AG10803 (cell line): ENCODE measurements around the gene STH.

ENCODE experiments used
- DNase-seq: peaks from one replicate; pipeline ENCODE4 v3.0.0; 2010; ENCODE audit warnings: low read depth
- H3K4me3 ChIP-seq: 2 replicates; pipeline ENCODE4 v1.5.1; 2011; ENCODE audit warnings: mild to moderate bottlenecking, low read length, control low read depth
- TF ChIP-seq, protein P1 (sequence below): conservative IDR thresholded peaks from 2 replicates; pipeline ENCODE4 v1.5.1; 2011; ENCODE audit warnings: mild to moderate bottlenecking, low read length, control low read depth, inconsistent platforms

The STH gene

GRCh38 chr17:45984368-45984767 is 14.7 kb upstream of the STH start:
- DNase-seq = no peak
- no peak overlapping the region for H3K4me3 ChIP-seq
- TF ChIP-seq, protein P1, sequence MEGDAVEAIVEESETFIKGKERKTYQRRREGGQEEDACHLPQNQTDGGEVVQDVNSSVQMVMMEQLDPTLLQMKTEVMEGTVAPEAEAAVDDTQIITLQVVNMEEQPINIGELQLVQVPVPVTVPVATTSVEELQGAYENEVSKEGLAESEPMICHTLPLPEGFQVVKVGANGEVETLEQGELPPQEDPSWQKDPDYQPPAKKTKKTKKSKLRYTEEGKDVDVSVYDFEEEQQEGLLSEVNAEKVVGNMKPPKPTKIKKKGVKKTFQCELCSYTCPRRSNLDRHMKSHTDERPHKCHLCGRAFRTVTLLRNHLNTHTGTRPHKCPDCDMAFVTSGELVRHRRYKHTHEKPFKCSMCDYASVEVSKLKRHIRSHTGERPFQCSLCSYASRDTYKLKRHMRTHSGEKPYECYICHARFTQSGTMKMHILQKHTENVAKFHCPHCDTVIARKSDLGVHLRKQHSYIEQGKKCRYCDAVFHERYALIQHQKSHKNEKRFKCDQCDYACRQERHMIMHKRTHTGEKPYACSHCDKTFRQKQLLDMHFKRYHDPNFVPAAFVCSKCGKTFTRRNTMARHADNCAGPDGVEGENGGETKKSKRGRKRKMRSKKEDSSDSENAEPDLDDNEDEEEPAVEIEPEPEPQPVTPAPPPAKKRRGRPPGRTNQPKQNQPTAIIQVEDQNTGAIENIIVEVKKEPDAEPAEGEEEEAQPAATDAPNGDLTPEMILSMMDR = no peak

GRCh38 chr17:45985447-45985846 is 13.6 kb upstream of the STH start:
- H3K4me3 ChIP-seq = no peak overlapping the region
- TF ChIP-seq, protein P1 = no peak
- no peak for DNase-seq

DNA sequence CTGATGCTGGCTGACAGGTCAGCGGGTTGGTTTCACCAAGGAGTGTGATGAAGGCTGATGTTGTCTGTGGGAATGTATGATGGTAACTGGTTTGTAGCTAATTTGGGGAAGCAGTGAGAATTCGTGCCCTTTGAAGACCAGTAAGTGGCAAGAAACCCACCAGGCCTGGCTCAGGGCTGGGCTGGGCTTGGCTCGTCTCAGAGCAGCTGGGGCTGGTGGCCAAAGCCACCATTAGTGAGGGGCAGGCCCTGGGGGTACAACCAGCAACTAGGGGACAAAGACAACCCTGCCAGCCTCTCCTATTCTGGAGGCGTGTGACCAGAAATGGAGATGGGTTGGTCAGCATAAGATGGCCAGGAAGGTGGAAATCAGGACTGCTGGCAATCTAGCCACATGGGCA is 13.0 kb upstream of the STH start:
- no peak overlapping the region for H3K4me3 ChIP-seq
- DNase-seq = no peak
- TF ChIP-seq, protein P1 = no peak

GRCh38 chr17:45987706-45988105 is 11.3 kb upstream of the STH start:
- H3K4me3 ChIP-seq = no peak overlapping the region
- TF ChIP-seq, protein P1 = no peak
- DNase-seq = no peak

DNA sequence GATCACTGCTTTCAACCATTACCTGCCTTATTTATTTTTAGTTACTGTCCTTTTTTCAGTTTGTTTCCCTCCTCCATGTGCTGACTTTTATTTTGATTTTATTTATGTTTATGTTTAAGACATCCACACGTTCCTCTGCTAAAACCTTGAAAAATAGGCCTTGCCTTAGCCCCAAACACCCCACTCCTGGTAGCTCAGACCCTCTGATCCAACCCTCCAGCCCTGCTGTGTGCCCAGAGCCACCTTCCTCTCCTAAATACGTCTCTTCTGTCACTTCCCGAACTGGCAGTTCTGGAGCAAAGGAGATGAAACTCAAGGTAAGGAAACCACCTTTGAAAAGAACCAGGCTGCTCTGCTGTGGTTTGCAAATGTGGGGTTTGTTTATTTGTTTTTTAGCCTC is 9.3 kb upstream of the STH start:
- no peak for DNase-seq
- H3K4me3 ChIP-seq = no peak overlapping the region
- TF ChIP-seq, protein P1 = no peak

- H3K4me3 ChIP-seq = no peak overlapping the region
- DNase-seq = no peak
- TF ChIP-seq, protein P1 = no peak
Observed at GRCh38 chr17:45990886-45991285, 8.2 kb upstream of the STH start.

DNA sequence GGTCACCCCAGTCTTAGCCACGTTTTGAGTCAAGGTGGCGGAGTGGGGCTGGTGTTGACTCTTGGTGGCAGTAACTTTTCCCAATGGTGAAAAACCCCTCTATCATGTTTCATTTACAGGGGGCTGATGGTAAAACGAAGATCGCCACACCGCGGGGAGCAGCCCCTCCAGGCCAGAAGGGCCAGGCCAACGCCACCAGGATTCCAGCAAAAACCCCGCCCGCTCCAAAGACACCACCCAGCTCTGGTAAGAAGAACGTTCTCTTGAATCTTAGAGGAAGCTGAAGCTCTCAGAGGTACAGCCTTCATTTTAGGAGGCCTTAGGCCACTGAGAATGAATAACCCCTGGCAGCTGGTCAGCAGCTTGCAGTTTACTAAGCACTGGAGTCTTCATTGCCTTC is 7.7 kb upstream of the STH start:
- TF ChIP-seq, protein P1 = no peak
- DNase-seq = no peak

More for the DNA sequence above, 7.7 kb upstream of the STH start:
- H3K4me3 ChIP-seq = no peak overlapping the region
